Cardiac muscle cell (in vitro differentiated cells and primary cell): ENCODE data around the gene EPS15. TPM values are rescaled to one million over a fixed set of nuclear protein-coding genes. Genes with fewer than 3 reads are reported as not detected.

ENCODE experiments used
- DNase-seq, 2 donors: peaks; one replicate each; pipeline versions ENCODE4 v3.0.0 to v3.0.0-alpha.2; 2010 to 2017; ENCODE audit warnings: low read depth in 1 of 2, low spot score in 1 of 2
- H3K27ac ChIP-seq: fragments of 200-600 bp; sonication (generic); 2 replicates; pipeline ENCODE4 v1.5.1; 2016
- H3K27me3 ChIP-seq: fragments of 200-600 bp; sonication (generic); 2 replicates; pipeline ENCODE4 v1.6.0; 2016; ENCODE audit warnings: control low read depth
- H3K36me3 ChIP-seq: fragments of 200-600 bp; sonication (generic); 2 replicates; pipeline ENCODE4 v1.5.1; 2016; ENCODE audit warnings: control low read depth
- H3K4me1 ChIP-seq: fragments of 200-600 bp; sonication (generic); 2 replicates; pipeline ENCODE4 v1.8.1; 2017; ENCODE audit warnings: low read depth, mild to moderate bottlenecking, mixed run types
- H3K4me3 ChIP-seq: fragments of 200-600 bp; sonication (generic); 2 replicates; pipeline ENCODE4 v1.5.1; 2016; ENCODE audit warnings: mild to moderate bottlenecking
- H3K9me3 ChIP-seq: fragments of 200-600 bp; sonication (generic); 2 replicates; pipeline ENCODE4 v1.5.1; 2017; ENCODE audit warnings: low read depth, mild to moderate bottlenecking, control low read depth
- polyA plus RNA-seq: library from polyadenylated mRNA; unstranded; fragments of >200 nt; fragmentation: Nextera tagmentation; extraction: Ambion mirVana; gene quantifications from 2 replicates; pipeline ENCODE4 v1.2.1, GENCODE V29; 2016
- total RNA-seq: library from RNA; depleted of rRNA; stranded (reverse); fragments of >200 nt; gene quantifications from 2 replicates; pipeline ENCODE4 v1.2.3, GENCODE V29; 2016
- TF ChIP-seq, protein P1 (sequence below): IDR thresholded peaks from 2 replicates; pipeline ENCODE4 v1.5.1; 2012; ENCODE audit warnings: low read depth, mild to moderate bottlenecking, low read length

The EPS15 gene
- total and polyA plus RNA-seq, 2 experiments from 2014 or later = 34.1 to 110 TPM

DNA sequence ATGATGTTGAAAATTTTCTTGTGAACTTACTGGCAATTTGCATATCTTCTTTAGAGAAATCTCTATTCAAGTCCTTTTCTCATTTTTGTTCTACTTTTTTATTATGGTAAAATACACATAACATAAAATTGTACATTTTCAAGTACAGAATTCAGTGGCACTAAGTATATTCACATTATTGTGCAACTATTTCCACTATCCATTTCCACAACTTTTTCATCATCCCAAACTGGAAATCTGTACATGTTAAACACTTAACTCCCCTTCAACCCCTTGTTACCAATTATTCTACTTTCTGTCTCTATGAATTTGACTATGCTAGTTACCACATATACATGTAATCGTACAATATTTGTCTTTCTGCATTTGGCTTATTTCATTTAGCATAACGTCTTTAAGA is 19.4 kb downstream of the EPS15 start:
- no peak for DNase-seq
- no peaks in the 10 kb centered on the region for H3K27me3 ChIP-seq
- H3K4me1 ChIP-seq = peaks cover 3% of the 10 kb centered on the region
- H3K4me3 ChIP-seq = no peak overlapping the region
- TF ChIP-seq, protein P1, sequence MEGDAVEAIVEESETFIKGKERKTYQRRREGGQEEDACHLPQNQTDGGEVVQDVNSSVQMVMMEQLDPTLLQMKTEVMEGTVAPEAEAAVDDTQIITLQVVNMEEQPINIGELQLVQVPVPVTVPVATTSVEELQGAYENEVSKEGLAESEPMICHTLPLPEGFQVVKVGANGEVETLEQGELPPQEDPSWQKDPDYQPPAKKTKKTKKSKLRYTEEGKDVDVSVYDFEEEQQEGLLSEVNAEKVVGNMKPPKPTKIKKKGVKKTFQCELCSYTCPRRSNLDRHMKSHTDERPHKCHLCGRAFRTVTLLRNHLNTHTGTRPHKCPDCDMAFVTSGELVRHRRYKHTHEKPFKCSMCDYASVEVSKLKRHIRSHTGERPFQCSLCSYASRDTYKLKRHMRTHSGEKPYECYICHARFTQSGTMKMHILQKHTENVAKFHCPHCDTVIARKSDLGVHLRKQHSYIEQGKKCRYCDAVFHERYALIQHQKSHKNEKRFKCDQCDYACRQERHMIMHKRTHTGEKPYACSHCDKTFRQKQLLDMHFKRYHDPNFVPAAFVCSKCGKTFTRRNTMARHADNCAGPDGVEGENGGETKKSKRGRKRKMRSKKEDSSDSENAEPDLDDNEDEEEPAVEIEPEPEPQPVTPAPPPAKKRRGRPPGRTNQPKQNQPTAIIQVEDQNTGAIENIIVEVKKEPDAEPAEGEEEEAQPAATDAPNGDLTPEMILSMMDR = no peak
- no peak overlapping the region for H3K27ac ChIP-seq
- H3K36me3 ChIP-seq = no peaks in the 10 kb centered on the region
- H3K9me3 ChIP-seq = no peaks in the 10 kb centered on the region

DNA sequence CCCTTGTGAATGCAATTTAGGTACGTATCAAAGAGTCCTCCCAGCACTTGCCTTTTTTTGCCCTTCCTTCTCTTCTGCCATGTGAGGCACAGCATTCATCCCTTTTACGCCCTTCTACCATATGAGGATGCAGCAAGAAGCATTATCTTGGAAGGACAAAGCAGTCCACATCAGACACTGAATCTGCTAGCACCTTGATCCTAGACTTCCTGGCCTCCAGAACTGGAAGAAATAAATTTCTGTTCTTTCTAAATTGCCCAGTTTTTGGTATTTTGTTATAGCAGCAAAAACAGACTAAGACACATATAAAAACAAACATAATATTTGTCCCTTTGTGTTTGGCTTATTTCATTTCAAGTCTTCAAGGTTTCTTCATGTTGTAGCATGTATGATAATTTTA is 20.1 kb downstream of the EPS15 start:
- Histone ChIP-seq H3K4me3 (no peak overlapping the region), H3K9me3 (no peaks in the 10 kb centered on the region), H3K4me1 (peaks cover 3% of the 10 kb centered on the region), H3K27me3 (no peaks in the 10 kb centered on the region), H3K36me3 (no peaks in the 10 kb centered on the region), H3K27ac (no peak overlapping the region)
- no peak for DNase-seq
- TF ChIP-seq, protein P1 = no peak

DNA sequence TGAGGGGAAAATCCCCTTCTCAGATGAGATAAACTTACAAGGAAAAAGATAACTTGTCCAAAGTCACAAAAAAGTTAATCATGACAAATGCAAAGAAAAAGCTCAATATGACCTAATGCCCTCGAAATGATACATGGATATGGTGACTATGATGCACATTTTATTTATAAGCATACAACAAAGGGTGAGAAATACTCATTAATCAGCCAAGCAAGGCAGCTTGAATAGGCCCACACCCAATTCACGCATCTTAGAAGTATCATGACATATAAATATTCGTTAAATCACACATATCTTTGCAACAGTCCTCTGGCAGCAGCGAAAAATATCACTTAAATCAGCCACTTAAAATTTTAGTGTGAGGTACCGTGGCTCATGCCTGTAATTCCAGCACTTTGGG is 21.7 kb downstream of the EPS15 start:
- H3K9me3 ChIP-seq = no peaks in the 10 kb centered on the region
- H3K27me3 ChIP-seq = no peaks in the 10 kb centered on the region
- H3K4me1 ChIP-seq = peaks cover 3% of the 10 kb centered on the region
- TF ChIP-seq, protein P1 = no peak
- no peak overlapping the region for H3K27ac ChIP-seq
- no peak overlapping the region for H3K4me3 ChIP-seq
- no peaks in the 10 kb centered on the region for H3K36me3 ChIP-seq
- DNase-seq = no peak

DNA sequence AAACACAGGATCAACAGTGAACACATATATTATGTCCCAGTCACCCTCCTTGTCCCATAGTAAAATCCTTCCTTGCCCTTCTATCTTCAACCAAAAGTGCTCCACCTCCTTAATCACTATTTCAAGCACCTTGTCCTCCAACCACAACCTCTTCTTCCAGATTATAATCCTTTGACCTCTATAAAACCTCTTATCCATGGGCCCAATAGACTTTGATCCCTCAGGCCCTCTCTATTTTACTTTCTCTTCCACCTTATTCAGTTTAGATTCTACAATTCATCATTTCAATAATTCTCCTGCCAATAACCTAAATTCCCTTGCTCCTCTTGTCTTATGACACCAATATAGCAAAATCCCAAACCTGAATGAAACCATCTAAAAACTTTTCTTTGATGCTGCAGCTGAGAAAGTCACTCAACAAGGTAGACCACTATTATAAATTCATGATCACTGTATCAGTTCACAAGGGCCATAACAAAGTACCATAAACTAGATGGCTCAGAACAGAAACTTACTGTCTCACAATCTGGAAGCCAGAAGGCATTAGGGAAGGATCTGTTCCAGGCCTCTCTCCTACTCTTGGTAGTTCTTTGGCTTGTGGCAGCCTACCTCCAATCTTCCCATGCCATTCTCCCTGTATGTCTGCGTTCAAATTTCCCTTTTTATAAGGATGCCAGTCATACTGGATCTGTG is 24.8 kb downstream of the EPS15 start:
- no peaks in the 10 kb centered on the region for H3K4me1 ChIP-seq
- H3K9me3 ChIP-seq = no peaks in the 10 kb centered on the region
- no peak overlapping the region for H3K27ac ChIP-seq
- TF ChIP-seq, protein P1 = no peak
- no peaks in the 10 kb centered on the region for H3K27me3 ChIP-seq
- no peaks in the 10 kb centered on the region for H3K36me3 ChIP-seq
- no peak for DNase-seq
- no peak overlapping the region for H3K4me3 ChIP-seq

DNA sequence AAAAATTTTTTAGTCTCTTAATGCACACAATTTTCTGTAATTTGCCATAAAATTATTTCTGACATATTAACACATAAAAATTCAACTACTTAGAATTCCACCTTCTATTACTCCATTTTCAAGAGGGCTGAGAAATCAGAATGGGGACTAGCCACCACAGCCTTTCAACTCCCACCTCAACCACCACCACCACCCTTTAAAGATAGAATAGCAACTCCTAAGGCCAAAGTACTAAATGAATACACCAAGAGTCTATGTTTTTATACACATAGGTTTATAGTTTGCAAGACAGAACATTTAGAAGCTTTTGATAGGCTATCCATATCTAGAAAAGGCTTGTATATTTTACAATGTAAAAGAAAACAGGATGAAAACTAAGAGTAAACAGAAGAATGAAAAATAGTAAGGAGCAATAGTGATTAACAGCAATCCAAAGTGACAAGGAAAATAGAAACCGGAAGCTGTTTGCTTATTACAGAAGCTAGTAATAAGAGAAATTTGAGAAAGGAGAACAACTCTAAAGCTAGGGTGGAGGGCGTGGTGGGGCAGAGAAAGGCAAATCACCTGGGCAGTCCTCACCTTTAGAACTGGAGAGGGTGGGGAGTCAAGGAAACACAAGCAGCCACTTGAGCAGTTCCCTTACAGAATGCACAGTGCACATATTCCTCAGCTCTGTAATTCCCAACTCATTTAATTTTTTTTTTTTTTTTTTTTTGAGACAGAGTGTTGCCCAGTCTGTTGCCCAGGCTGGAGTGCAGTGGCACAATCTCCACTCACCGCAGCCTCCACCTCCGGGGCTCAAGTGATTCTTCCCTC is 27.7 kb downstream of the EPS15 start:
- DNase-seq = no peak
- Histone ChIP-seq H3K27ac (no peak overlapping the region), H3K4me3 (no peak overlapping the region), H3K9me3 (no peaks in the 10 kb centered on the region), H3K27me3 (no peaks in the 10 kb centered on the region), H3K4me1 (peaks cover 25% of the 10 kb centered on the region), H3K36me3 (no peaks in the 10 kb centered on the region)
- TF ChIP-seq, protein P1 = no peak
